Measurements from ENCODE around the gene TCHP. TPM values are rescaled to one million over a fixed set of nuclear protein-coding genes. Genes with fewer than 3 reads are reported as not detected.

Gene TCHP
- total RNA-seq (2022; extraction: Qiagen RNA extraction; ENCODE audit: low read depth), result 16.4 to 22.1 TPM (median 18.2 TPM) in 5 replicates

GRCh38 chr12:109899783-109900751 lies at the start of gene TCHP:
Gene TCHP (plus strand): TSS chr12:109900274. CDS start chr12:109903027, 2,753 bp downstream.

DNA sequence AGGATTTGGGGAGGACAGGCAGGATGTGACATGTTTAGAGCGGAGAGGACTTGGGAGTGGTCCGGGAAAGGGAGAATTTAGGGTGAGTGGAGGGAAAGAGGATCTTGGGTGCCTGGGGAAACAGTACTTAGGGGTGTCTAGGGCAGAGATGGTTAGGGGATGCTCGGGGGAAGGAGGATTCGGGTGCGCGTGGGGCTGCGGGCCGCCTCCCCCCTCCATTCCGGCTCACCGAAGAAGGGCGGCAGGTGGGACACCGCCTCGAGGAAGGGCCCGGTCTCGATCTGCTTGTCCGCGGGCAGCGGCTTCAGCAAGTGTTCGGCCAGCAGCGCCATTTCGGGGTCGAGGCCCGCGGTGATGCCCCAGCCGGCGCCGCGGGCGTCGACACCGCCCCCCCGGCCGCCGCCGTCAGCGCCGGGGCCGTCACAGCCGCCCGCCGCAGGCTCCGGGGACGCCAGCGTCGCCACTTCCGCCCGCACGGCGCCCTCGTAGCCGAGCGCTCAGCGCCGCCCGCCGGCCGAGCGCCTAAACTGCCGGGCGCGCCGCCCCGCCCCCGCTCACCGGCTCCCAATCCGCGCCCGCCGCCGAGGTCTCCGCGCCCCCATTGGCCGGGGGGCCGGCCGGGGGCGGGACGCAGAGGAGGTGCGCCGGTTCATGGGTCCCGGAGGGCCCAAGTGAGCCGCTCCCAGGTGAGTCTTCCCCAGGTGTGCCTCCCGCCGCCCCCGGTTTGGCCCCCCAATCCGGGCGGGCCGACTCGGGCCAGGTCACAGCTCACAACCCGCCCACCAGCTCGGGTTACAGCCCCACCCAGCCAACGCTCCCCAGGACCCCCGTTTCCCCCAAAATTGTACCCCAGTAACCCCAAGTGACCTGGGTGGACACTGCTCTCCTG lies 19.8 kb upstream of the TCHP start, which contains the start of gene GLTP:
TSS of gene GLTP (minus strand) at position 499 of the 889 bp plus-strand sequence. CDS start at position 332, 167 bp downstream.

Other genes with a start within 250 kb of the TCHP start
- gene FAM222A, start 186.4 kb upstream of the TCHP start, total RNA-seq (2022; extraction: Qiagen RNA extraction; ENCODE audit: low read depth), result 3.1 to 7.6 TPM (median 6.5 TPM) in 5 replicates
- 0.07 to 0.11 TPM (median 0.09 TPM) in 4 of 5 replicates, not detected in the other for gene TRPV4, start 66.9 kb upstream of the TCHP start, total RNA-seq (2022; extraction: Qiagen RNA extraction; ENCODE audit: low read depth)
- gene GLTP, start 19.7 kb upstream of the TCHP start, total RNA-seq (2022; extraction: Qiagen RNA extraction; ENCODE audit: low read depth), result 19.3 to 21.2 TPM (median 19.9 TPM) in 5 replicates
- 18.1 to 21.4 TPM (median 19.8 TPM) in 5 replicates for gene GIT2, start 96.1 kb downstream of the TCHP start, total RNA-seq (2022; extraction: Qiagen RNA extraction; ENCODE audit: low read depth)
- 14.3 to 26.4 TPM (median 17.5 TPM) in 5 replicates for gene ANKRD13A, start 99.2 kb downstream of the TCHP start, total RNA-seq (2022; extraction: Qiagen RNA extraction; ENCODE audit: low read depth)
- gene C12orf76, start 148.2 kb downstream of the TCHP start, total RNA-seq (2022; extraction: Qiagen RNA extraction; ENCODE audit: low read depth), result 5.4 to 8.4 TPM (median 7.3 TPM) in 5 replicates
- gene IFT81, start 224.1 kb downstream of the TCHP start, total RNA-seq (2022; extraction: Qiagen RNA extraction; ENCODE audit: low read depth), result 14.3 to 27.1 TPM (median 20.1 TPM) in 5 replicates